ENCODE data around the gene TEX13B.

TEX13B gene

DNA sequence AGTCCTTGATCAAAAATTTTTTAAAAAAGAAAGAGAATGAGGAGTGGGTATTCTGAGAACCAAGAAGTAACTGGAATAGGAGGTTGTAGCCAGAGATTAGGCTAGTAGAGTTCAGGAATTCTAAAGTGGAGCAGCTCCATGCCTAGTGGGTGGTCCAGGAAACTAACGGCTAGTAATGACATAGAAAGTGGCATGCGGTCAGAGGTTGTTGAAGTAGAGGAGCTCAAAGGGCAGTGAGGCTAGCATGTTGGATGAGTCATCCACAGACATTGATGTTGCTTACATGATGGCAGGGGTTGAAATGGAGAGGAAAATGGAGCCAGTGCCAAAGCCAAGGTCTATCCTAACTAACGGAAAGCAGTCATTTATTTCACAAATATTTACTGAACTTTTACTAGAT is 42.1 kb downstream of the TEX13B start:
- in situ Hi-C loops (cut with HindIII; ENCODE audit: low sequenced_read_pairs): no loop called here

DNA sequence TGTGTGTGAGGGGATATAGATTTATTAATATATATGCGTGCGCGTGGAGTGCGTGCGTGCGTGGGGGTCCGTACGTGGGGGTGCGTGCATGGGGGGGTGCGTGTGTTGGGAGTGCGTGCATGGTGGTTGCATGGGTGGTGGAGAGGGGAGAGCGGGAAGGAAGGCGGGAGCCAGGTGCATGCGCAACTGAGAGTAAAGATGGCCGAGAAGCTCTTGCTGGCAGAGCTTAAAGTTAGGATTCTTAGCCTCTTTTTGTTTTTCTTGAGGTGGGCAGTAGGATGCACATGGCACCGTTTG is 45.8 kb downstream of the TEX13B start:
- in situ Hi-C loops (cut with HindIII; ENCODE audit: low sequenced_read_pairs): no loop called here

GRCh38 chrX:107935664-107936433 is 46.3 kb downstream of the TEX13B start:
- in situ Hi-C loops (cut with HindIII; ENCODE audit: low sequenced_read_pairs): no loop called here

DNA sequence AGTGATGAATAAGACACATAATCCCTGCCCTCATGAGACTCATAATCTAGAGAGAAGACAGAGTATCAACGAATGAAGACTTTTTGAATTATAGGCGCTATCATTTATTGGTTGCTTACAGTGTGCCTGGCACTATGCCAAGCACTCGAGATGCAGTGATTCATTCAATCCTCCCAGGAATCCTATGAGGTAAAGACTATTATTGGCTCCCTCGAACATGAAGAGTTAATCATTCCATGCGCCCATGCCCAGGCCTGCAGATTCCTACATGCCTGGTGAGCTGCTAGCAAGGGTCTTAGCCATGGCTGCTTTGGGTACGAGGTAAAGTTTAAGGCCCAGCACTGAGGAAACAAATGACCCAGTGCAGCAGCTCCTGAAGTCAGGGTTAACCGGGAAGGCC is 47.0 kb downstream of the TEX13B start:
- in situ Hi-C loops (cut with HindIII; ENCODE audit: low sequenced_read_pairs): no loop called here

DNA sequence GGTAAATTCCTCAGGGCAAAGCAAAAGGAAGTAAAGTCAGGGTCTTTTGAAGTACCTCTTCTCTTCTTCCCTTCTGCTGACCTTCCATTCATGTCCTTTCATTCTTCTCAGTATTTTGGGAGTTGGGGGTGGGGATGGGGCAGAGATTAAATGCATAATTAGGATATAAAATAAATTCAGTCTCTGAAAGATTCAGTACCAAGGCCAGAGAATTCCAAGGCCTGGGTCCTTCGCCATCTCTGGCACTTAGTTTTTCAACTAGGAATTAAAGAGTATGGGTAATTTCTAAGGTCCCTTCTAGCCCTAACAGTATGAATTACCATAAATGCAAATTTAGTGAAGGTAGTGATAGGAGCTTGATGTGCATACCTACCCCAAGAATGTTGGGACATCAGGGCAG is 47.9 kb downstream of the TEX13B start:
- in situ Hi-C loops (cut with HindIII; ENCODE audit: low sequenced_read_pairs): no loop called here

Measured in endothelial cell of hepatic sinusoid (primary cell).